HepG2 (cell line): ENCODE results near the gene MTX1. TPM values are rescaled to one million over a fixed set of nuclear protein-coding genes. Genes with fewer than 3 reads are reported as not detected.
A peak's percentile ranks its signal among the peaks of the same experiment; 100 is the strongest.

Experiments used
- CHD2 ChIP-seq: IDR thresholded peaks from 2 replicates; pipeline ENCODE4 v1.6.1; 2011; ENCODE audit warnings: low read depth, low read length, improper control_type of control experiment
- HNF1B ChIP-seq: sonication (generic); formaldehyde crosslinking; IDR thresholded peaks from 2 replicates; pipeline ENCODE4 v1.5.1; 2020; ENCODE audit warnings: mild to moderate bottlenecking, moderate library complexity, missing genetic modification reagents
- IKZF5 ChIP-seq: IDR thresholded peaks from 2 replicates; pipeline ENCODE4 v1.6.1; 2018; ENCODE audit warnings: missing genetic modification reagents, mild to moderate bottlenecking, missing compliant biosample characterization
- KMT2B ChIP-seq: IDR thresholded peaks from 2 replicates; pipeline ENCODE4 v1.6.1; 2016; ENCODE audit warnings: missing genetic modification reagents, missing compliant biosample characterization
- MZF1 ChIP-seq: sonication (generic); formaldehyde crosslinking; IDR thresholded peaks from 2 replicates; pipeline ENCODE4 v1.8.1; 2023; ENCODE audit warnings: mild to moderate bottlenecking, missing genetic modification reagents, borderline replicate concordance
- NONO ChIP-seq, 2 experiments: fragments of 450-650 bp in 1 of 2; sonication (generic) in 1 of 2; formaldehyde crosslinking in 1 of 2; IDR thresholded peaks in 1 of 2; conservative IDR thresholded peaks in 1 of 2; 2 replicates each; pipeline versions ENCODE4 v1.6.1 to v1.8.0; 2017 to 2022; ENCODE audit warnings: mild to moderate bottlenecking in 1 of 2, missing genetic modification reagents in 1 of 2, moderate library complexity in 1 of 2
- RBM39 ChIP-seq: fragments of 200-400 bp; formaldehyde crosslinking; IDR thresholded peaks from one replicate; pipeline ENCODE4 v1.6.1; 2018; ENCODE audit warnings: antibody characterized with exemption, mild to moderate bottlenecking, low read depth, low read length; ENCODE audit not compliant: poor library complexity, severe bottlenecking
- RXRB ChIP-seq: IDR thresholded peaks from 2 replicates; pipeline ENCODE4 v1.6.1; 2016; ENCODE audit warnings: borderline replicate concordance, missing genetic modification reagents, missing compliant biosample characterization
- SNAI1 ChIP-seq: sonication (generic); formaldehyde crosslinking; IDR thresholded peaks from 2 replicates; pipeline ENCODE4 v1.5.0; 2020; ENCODE audit warnings: mild to moderate bottlenecking, missing genetic modification reagents, borderline replicate concordance
- TCF7L2 ChIP-seq: IDR thresholded peaks from 2 replicates; pipeline ENCODE4 v1.6.1; 2011; ENCODE audit warnings: mild to moderate bottlenecking, low read depth, low read length, moderate library complexity
- YEATS2 ChIP-seq: sonication (generic); formaldehyde crosslinking; IDR thresholded peaks from 2 replicates; pipeline ENCODE4 v1.4.0; 2020; ENCODE audit warnings: missing genetic modification reagents, borderline replicate concordance
- ZBTB43 ChIP-seq: sonication (generic); formaldehyde crosslinking; conservative IDR thresholded peaks from 2 replicates; pipeline ENCODE4 v1.4.0; 2020; ENCODE audit warnings: missing genetic modification reagents
- ZMAT5 ChIP-seq: sonication (generic); formaldehyde crosslinking; IDR thresholded peaks from 2 replicates; pipeline ENCODE4 v1.5.0; 2020; ENCODE audit warnings: mild to moderate bottlenecking, low read depth, missing genetic modification reagents, borderline replicate concordance
- ZNF121 ChIP-seq: sonication (generic); formaldehyde crosslinking; IDR thresholded peaks from 2 replicates; pipeline ENCODE4 v1.5.0; 2020; ENCODE audit warnings: mild to moderate bottlenecking, missing genetic modification reagents
- ZNF205 ChIP-seq: IDR thresholded peaks from 2 replicates; pipeline ENCODE4 v1.6.1; 2018; ENCODE audit warnings: missing biosample characterization, missing genetic modification reagents
- ZNF253 ChIP-seq: sonication (generic); formaldehyde crosslinking; IDR thresholded peaks from 2 replicates; pipeline ENCODE4 v1.8.0; 2022; ENCODE audit warnings: mild to moderate bottlenecking, missing genetic modification reagents, borderline replicate concordance
- ZNF431 ChIP-seq: sonication (generic); formaldehyde crosslinking; IDR thresholded peaks from 2 replicates; pipeline ENCODE4 v1.9.0; 2022; ENCODE audit warnings: missing genetic modification reagents, low read depth, mild to moderate bottlenecking, borderline replicate concordance
- ZNF44 ChIP-seq: sonication (generic); formaldehyde crosslinking; IDR thresholded peaks from 2 replicates; pipeline ENCODE4 v1.5.1; 2020; ENCODE audit warnings: mild to moderate bottlenecking, missing genetic modification reagents
- ZNF562 ChIP-seq: sonication (generic); formaldehyde crosslinking; IDR thresholded peaks from 2 replicates; pipeline ENCODE4 v1.8.0; 2022; ENCODE audit warnings: missing genetic modification reagents, borderline replicate concordance
- ZNF607 ChIP-seq: sonication (generic); formaldehyde crosslinking; IDR thresholded peaks from 2 replicates; pipeline ENCODE4 v1.5.1; 2020; ENCODE audit warnings: missing genetic modification reagents, mild to moderate bottlenecking, borderline replicate concordance
- ZNF713 ChIP-seq: sonication (generic); formaldehyde crosslinking; IDR thresholded peaks from 2 replicates; pipeline ENCODE4 v1.4.0; 2020; ENCODE audit warnings: mild to moderate bottlenecking, missing genetic modification reagents
- polyA plus RNA-seq, 8 experiments: library from polyadenylated mRNA; depleted of rRNA in 3 of 8; stranded (reverse) in 7 of 8; unstranded in 1 of 8; fragments of >200 nt; fragmentation: Illumina TruSeq in 4 of 8; extraction: Trizol in 4 of 8; gene quantifications; 2 replicates each; pipeline versions ENCODE4 v1.2.1 to v1.2.3, GENCODE V29; 2011 to 2016; ENCODE audit warnings: low read depth in 4 of 8, missing spikeins in 1 of 8, mixed read lengths in 1 of 8; ENCODE audit not compliant: insufficient read depth in 1 of 8
- total RNA-seq, 5 experiments: library from RNA; depleted of rRNA; stranded (reverse); fragments of >200 nt; fragmentation: Illumina TruSeq; extraction: Trizol; gene quantifications; 2 replicates each; pipeline ENCODE4 v1.2.3, GENCODE V29; 2016; ENCODE audit warnings: low read depth in 1 of 5
- TF ChIP-seq, protein P1 (sequence below): sonication (generic); formaldehyde crosslinking; conservative IDR thresholded peaks from 2 replicates; pipeline ENCODE4 v1.5.0; 2020; ENCODE audit warnings: missing genetic modification reagents

The MTX1 gene
- total and polyA plus RNA-seq, 2 of the 13 experiments (the other 11 are each of a cell fraction or from before 2014, with no cell fraction given) = 64.5 to 72.6 TPM

DNA sequence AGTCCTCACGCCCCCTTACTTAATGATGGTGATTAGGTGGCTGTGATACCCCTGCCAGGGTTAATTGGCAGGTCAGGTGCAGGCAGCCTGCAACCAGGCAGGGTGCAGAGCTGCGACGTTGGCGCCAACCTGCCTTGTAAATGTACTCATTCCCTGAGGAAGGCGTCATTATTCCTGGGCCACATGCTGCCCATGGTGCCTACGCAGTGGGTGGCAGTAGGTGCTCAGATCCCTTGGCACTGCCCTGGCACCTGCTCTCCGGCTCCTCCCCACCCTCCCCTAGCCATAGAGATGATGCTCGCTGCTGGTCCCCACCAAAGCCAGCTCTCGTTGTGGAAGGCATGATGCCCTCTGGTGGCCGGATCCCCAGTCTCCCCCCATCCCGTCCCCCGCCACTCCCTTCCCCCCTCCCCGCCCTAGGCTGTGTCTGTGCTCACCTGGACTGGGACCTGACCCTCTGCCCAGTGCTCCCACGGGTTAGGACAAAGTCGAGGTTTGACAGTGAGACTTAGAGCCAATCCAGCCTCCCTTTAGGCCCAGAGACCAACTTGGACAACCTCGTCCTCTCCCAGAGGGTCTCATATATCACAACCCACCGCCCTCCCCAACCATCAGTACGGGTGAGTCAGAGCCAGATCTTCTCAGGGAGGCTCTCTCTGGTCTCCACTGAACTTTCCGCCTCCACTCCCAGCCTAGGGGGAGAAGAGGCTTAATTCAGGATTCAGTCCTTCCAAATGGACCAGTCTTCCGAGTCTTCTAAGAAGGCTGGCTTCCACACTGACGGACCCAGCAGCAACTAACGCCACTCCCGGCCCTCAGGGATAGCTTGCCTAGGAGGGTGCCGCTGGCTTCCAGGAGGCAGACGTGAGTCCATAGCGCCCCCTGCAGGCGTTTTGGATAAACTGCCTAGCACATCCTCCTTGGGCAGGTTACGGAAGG is 41.1 kb upstream of the MTX1 start (continued):
- TF ChIP-seq ZNF205 (CRISPR knock-in tag) (no peak), ZNF121 (CRISPR knock-in tag) (no peak), ZNF607 (CRISPR knock-in tag) (peak; percentile 86; the same call in 1 of the 2 replicates), ZNF253 (CRISPR knock-in tag) (no peak), RBM39 (no peak), YEATS2 (CRISPR knock-in tag) (no peak), ZNF44 (CRISPR knock-in tag) (no peak), SNAI1 (CRISPR knock-in tag) (no peak), ZNF562 (no peak), RXRB (peak; percentile 67; the same call in 1 of the 2 replicates), TCF7L2 (no peak), ZMAT5 (CRISPR knock-in tag) (no peak), ZNF713 (CRISPR knock-in tag) (peak; percentile 11; the same call in 1 of the 2 replicates), ZNF431 (no peak), IKZF5 (peak; percentile 41; the same call in 1 of the 2 replicates), CHD2 (no peak), HNF1B (peak; percentile 84), NONO (IDR thresholded peaks at IDR 0.05) (no peak), NONO (CRISPR knock-in tag; conservative IDR thresholded peaks at IDR 0.05) (0 out of 2 replicates have a peak, but pooled peaks have one; percentile 21), KMT2B (CRISPR knock-in tag) (0 out of 2 replicates have a peak, but pooled peaks have one; percentile 21), ZBTB43 (CRISPR knock-in tag) (no peak), MZF1 (CRISPR knock-in tag) (no peak)
- TF ChIP-seq, protein P1, sequence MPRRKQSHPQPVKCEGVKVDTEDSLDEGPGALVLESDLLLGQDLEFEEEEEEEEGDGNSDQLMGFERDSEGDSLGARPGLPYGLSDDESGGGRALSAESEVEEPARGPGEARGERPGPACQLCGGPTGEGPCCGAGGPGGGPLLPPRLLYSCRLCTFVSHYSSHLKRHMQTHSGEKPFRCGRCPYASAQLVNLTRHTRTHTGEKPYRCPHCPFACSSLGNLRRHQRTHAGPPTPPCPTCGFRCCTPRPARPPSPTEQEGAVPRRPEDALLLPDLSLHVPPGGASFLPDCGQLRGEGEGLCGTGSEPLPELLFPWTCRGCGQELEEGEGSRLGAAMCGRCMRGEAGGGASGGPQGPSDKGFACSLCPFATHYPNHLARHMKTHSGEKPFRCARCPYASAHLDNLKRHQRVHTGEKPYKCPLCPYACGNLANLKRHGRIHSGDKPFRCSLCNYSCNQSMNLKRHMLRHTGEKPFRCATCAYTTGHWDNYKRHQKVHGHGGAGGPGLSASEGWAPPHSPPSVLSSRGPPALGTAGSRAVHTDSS = no peak
